ENCODE results near the gene HBS1L. TPM values are rescaled to one million over a fixed set of nuclear protein-coding genes. Genes with fewer than 3 reads are reported as not detected.
A peak's percentile ranks its signal among the peaks of the same experiment; 100 is the strongest.

Gene HBS1L
- total and polyA plus RNA-seq, 2 experiments from 2014 or later: 57.8 to 98.9 TPM

- no peaks in the 10 kb centered on the region for H3K4me1 ChIP-seq (ENCODE audit: low read depth)
- DNase-seq (ENCODE audit: low read depth in 1 of 2, low spot score in 1 of 2): no peak
- H3K4me3 ChIP-seq: no peak overlapping the region
- H3K36me3 ChIP-seq: peaks cover 44% of the 10 kb centered on the region
- H3K9me3 ChIP-seq (ENCODE audit: low read depth): no peaks in the 10 kb centered on the region
- H3K27ac ChIP-seq: peak overlapping the region; percentile 19
- no peaks in the 10 kb centered on the region for H3K27me3 ChIP-seq
- no peak for TF ChIP-seq CTCF (IDR thresholded peaks at IDR 0.05; ENCODE audit: low read depth, low read length)
Measured at GRCh38 chr6:135036731-135037420, 17.7 kb downstream of the HBS1L start.

- no peak overlapping the region for H3K4me3 ChIP-seq
- peaks cover 30% of the 10 kb centered on the region for H3K36me3 ChIP-seq
- TF ChIP-seq CTCF (IDR thresholded peaks at IDR 0.05; ENCODE audit: low read depth, low read length): no peak
- H3K27ac ChIP-seq: no peak overlapping the region
- DNase-seq (ENCODE audit: low read depth in 1 of 2, low spot score in 1 of 2): no peak
- H3K27me3 ChIP-seq: no peaks in the 10 kb centered on the region
- H3K9me3 ChIP-seq (ENCODE audit: low read depth): no peaks in the 10 kb centered on the region
- H3K4me1 ChIP-seq (ENCODE audit: low read depth): no peaks in the 10 kb centered on the region
Measured at GRCh38 chr6:135033238-135033637, 21.4 kb downstream of the HBS1L start.

- Histone ChIP-seq H3K4me1 (ENCODE audit: low read depth) (no peaks in the 10 kb centered on the region), H3K27ac (no peak overlapping the region), H3K36me3 (peaks cover 15% of the 10 kb centered on the region), H3K9me3 (ENCODE audit: low read depth) (no peaks in the 10 kb centered on the region), H3K27me3 (no peaks in the 10 kb centered on the region), H3K4me3 (no peak overlapping the region)
- peak in 1 of 2 donors; percentile 53 for DNase-seq (ENCODE audit: low read depth in 1 of 2, low spot score in 1 of 2)
- no peak for TF ChIP-seq CTCF (IDR thresholded peaks at IDR 0.05; ENCODE audit: low read depth, low read length)
Measured at GRCh38 chr6:135030532-135031178, 24.0 kb downstream of the HBS1L start.

GRCh38 chr6:135030056-135030473 lies 24.6 kb downstream of the HBS1L start:
- H3K27ac ChIP-seq: no peak overlapping the region
- H3K4me1 ChIP-seq (ENCODE audit: low read depth): no peaks in the 10 kb centered on the region
- no peak for DNase-seq (ENCODE audit: low read depth in 1 of 2, low spot score in 1 of 2)

GRCh38 chr6:135025775-135026174 lies 28.8 kb downstream of the HBS1L start:
- Histone ChIP-seq H3K36me3 (no peaks in the 10 kb centered on the region), H3K4me1 (ENCODE audit: low read depth) (no peaks in the 10 kb centered on the region), H3K27ac (no peak overlapping the region), H3K4me3 (no peak overlapping the region), H3K27me3 (no peaks in the 10 kb centered on the region), H3K9me3 (ENCODE audit: low read depth) (no peaks in the 10 kb centered on the region)
- DNase-seq (ENCODE audit: low read depth in 1 of 2, low spot score in 1 of 2): no peak
- no peak for TF ChIP-seq CTCF (IDR thresholded peaks at IDR 0.05; ENCODE audit: low read depth, low read length)

More at GRCh38 chr6:135030056-135030473, 24.6 kb downstream of the HBS1L start:
- Histone ChIP-seq H3K27me3 (no peaks in the 10 kb centered on the region), H3K36me3 (peaks cover 14% of the 10 kb centered on the region), H3K4me3 (no peak overlapping the region), H3K9me3 (ENCODE audit: low read depth) (no peaks in the 10 kb centered on the region)
- TF ChIP-seq CTCF (IDR thresholded peaks at IDR 0.05; ENCODE audit: low read depth, low read length): no peak

Data from cardiac muscle cell (in vitro differentiated cells and primary cell).